GM12878 (cell line): ENCODE data around the gene SZRD1. TPM values are rescaled to one million over a fixed set of nuclear protein-coding genes. Genes with fewer than 3 reads are reported as not detected.

ENCODE experiments used
- ATAC-seq: fragments of 200-7000 bp; cut with Tn5 transposase; 3 replicates; pipeline ENCODE4 v1.9.1; 2020; ENCODE audit warnings: mild to moderate bottlenecking, moderate library complexity
- BruUV-seq: library from RNA; stranded (reverse); fragments of 400-500 nt; replicated peaks from 2 replicates; lab custom pipeline; 2021; lab: Mats Ljungman, UMichigan
- CTCF ChIA-PET: fragments of 300-600 bp; sonication (Branson Sonifier 250); formaldehyde crosslinking; extraction: SDS; loops from one replicate; lab custom pipeline; 2021; ENCODE audit warnings: inconsistent platforms; lab: Yijun Ruan, JAX
- POLR2A ChIA-PET: fragments of 350-600 bp; formaldehyde crosslinking; extraction: SDS; loops from one replicate; lab custom pipeline; 2021; ENCODE audit warnings: inconsistent platforms; lab: Charles Lee
- RAD21 ChIA-PET: fragments of 300-600 bp; sonication (Branson Sonifier 250); formaldehyde crosslinking; loops from one replicate; lab custom pipeline; 2023; ENCODE audit warnings: antibody characterized with exemption; ENCODE audit not compliant: unreplicated experiment; lab: Charles Lee
- SMC1A ChIA-PET: fragments of 300-600 bp; sonication (Branson Sonifier 250); formaldehyde crosslinking; loops from one replicate; lab custom pipeline; 2023; ENCODE audit not compliant: unreplicated experiment, uncharacterized antibody; lab: Charles Lee
- DNase-seq: peaks from one replicate; pipeline ENCODE4 v3.0.0-alpha.2; 2011; ENCODE audit warnings: low read depth, low spot score
- FAIRE-seq: peaks from 3 replicates; lab custom pipeline; 2011; peaks lifted over from hg19 to GRCh38; lab: Jason Lieb, UNC
- H2AFZ ChIP-seq: 2 replicates; pipeline ENCODE4 v1.6.0; 2011; ENCODE audit warnings: low read depth, low read length, control low read depth; ENCODE audit not compliant: control insufficient read depth
- H3K27ac ChIP-seq: 2 replicates; pipeline ENCODE4 v1.5.1; 2011; ENCODE audit warnings: control low read depth; ENCODE audit not compliant: control insufficient read depth, insufficient read depth
- H3K27me3 ChIP-seq, 2 experiments: replicated peaks in 1 of 2; 2 replicates each; pipeline versions ENCODE4 v1.6.0 to v1.6.1; 2011; ENCODE audit warnings: low read length in 1 of 2; ENCODE audit not compliant: control insufficient read depth in 2 of 2, insufficient read depth in 2 of 2
- H3K36me3 ChIP-seq, 2 experiments: 2 replicates each; pipeline ENCODE4 v1.5.1; 2011; ENCODE audit warnings: low read length in 1 of 2; ENCODE audit not compliant: control insufficient read depth in 2 of 2, insufficient read depth in 2 of 2
- H3K4me1 ChIP-seq: 2 replicates; pipeline ENCODE4 v1.6.1; 2011; ENCODE audit warnings: mild to moderate bottlenecking, low read length, moderate library complexity, mixed read lengths; ENCODE audit not compliant: control insufficient read depth, insufficient read depth
- H3K4me2 ChIP-seq: 2 replicates; pipeline ENCODE4 v1.6.0; 2011; ENCODE audit warnings: control low read depth; ENCODE audit not compliant: control insufficient read depth, insufficient read depth
- H3K4me3 ChIP-seq: fragments of 200-600 bp; sonication (generic); 2 replicates; pipeline ENCODE4 v1.5.1; 2016
- H3K79me2 ChIP-seq: 2 replicates; pipeline ENCODE4 v1.6.0; 2011; ENCODE audit warnings: low read length; ENCODE audit not compliant: control insufficient read depth, insufficient read depth
- H3K9ac ChIP-seq: 2 replicates; pipeline ENCODE4 v1.8.0; 2011; ENCODE audit warnings: low read length, control low read depth, mixed read lengths; ENCODE audit not compliant: control insufficient read depth, insufficient read depth
- H3K9me3 ChIP-seq: replicated peaks from 3 replicates; pipeline ENCODE4 v1.5.1; 2011; ENCODE audit warnings: mild to moderate bottlenecking, low read length; ENCODE audit not compliant: control insufficient read depth, insufficient read depth
- H4K20me1 ChIP-seq: 2 replicates; pipeline ENCODE4 v1.6.0; 2011; ENCODE audit not compliant: control insufficient read depth, insufficient read depth
- ATF2 ChIP-seq: IDR thresholded peaks from 2 replicates; pipeline ENCODE4 v1.6.1; 2012; ENCODE audit warnings: low read length, inconsistent platforms
- CBFB ChIP-seq: IDR thresholded peaks from 2 replicates; pipeline ENCODE4 v1.6.1; 2016; ENCODE audit warnings: antibody characterized with exemption, low read depth
- CHD1 ChIP-seq: IDR thresholded peaks from 2 replicates; pipeline ENCODE4 v1.6.1; 2012; ENCODE audit warnings: low read depth, low read length, improper control_type of control experiment
- CTCF ChIP-seq, 3 experiments: IDR thresholded peaks in 2 of 3; conservative IDR thresholded peaks in 1 of 3; 2 replicates each; pipeline ENCODE4 v1.5.1; 2011; ENCODE audit warnings: low read depth in 3 of 3, low read length in 3 of 3, mild to moderate bottlenecking in 3 of 3, control low read depth in 2 of 3, moderate library complexity in 2 of 3, inconsistent platforms in 1 of 3, mixed read lengths in 1 of 3; ENCODE audit not compliant: control insufficient read depth in 2 of 3, insufficient read depth in 1 of 3; ENCODE audit errors: extremely low read depth in 1 of 3
- DPF2 ChIP-seq: fragments of 450-650 bp; IDR thresholded peaks from 2 replicates; pipeline ENCODE4 v1.6.1; 2017; ENCODE audit warnings: mild to moderate bottlenecking
- E2F8 ChIP-seq: fragments of 450-650 bp; IDR thresholded peaks from 2 replicates; pipeline ENCODE4 v1.6.1; 2018; ENCODE audit warnings: mild to moderate bottlenecking, low read depth, moderate library complexity; ENCODE audit not compliant: partially characterized antibody
- FOXK2 ChIP-seq: fragments of 450-650 bp; IDR thresholded peaks from 2 replicates; pipeline ENCODE4 v1.6.1; 2017; ENCODE audit warnings: mild to moderate bottlenecking, moderate library complexity
- KAT2A ChIP-seq: conservative IDR thresholded peaks from 2 replicates; pipeline ENCODE4 v1.6.1; 2011; ENCODE audit warnings: low read depth, low read length; ENCODE audit not compliant: control insufficient read depth
- MTA3 ChIP-seq: IDR thresholded peaks from 2 replicates; pipeline ENCODE4 v1.6.1; 2012; ENCODE audit warnings: low read length, inconsistent platforms, borderline replicate concordance
- POLR2A ChIP-seq: IDR thresholded peaks from 2 replicates; pipeline ENCODE4 v1.6.1; 2011; ENCODE audit warnings: low read depth, mild to moderate bottlenecking, low read length
- POLR2AphosphoS5 ChIP-seq: IDR thresholded peaks from 2 replicates; pipeline ENCODE4 v1.6.1; 2011; ENCODE audit warnings: mild to moderate bottlenecking, low read length, inconsistent platforms
- RELA ChIP-seq: fragments of 450-650 bp; IDR thresholded peaks from 2 replicates; pipeline ENCODE4 v1.8.0; 2014; ENCODE audit warnings: borderline replicate concordance; ENCODE audit not compliant: partially characterized antibody
- SRF ChIP-seq, 2 experiments: IDR thresholded peaks; 2 replicates each; pipeline ENCODE4 v1.6.1; 2011; ENCODE audit warnings: low read depth in 2 of 2, low read length in 2 of 2, mild to moderate bottlenecking in 1 of 2, moderate library complexity in 1 of 2
- ZBED1 ChIP-seq: IDR thresholded peaks from 2 replicates; pipeline ENCODE4 v1.6.1; 2016; ENCODE audit warnings: borderline replicate concordance
- ZBTB11 ChIP-seq: fragments of 450-650 bp; formaldehyde crosslinking; IDR thresholded peaks from 2 replicates; pipeline ENCODE4 v1.5.0; 2022; ENCODE audit warnings: mild to moderate bottlenecking, missing genetic modification characterization
- ZNF207 ChIP-seq: fragments of 450-650 bp; IDR thresholded peaks from 2 replicates; pipeline ENCODE4 v1.6.1; 2014; ENCODE audit warnings: antibody characterized with exemption, mild to moderate bottlenecking, borderline replicate concordance
- WGBS: methylation state at CpG from one replicate; pipeline ENCODE4 v1.1.6; 2016; ENCODE audit warnings: low lambda C conversion rate; ENCODE audit not compliant: insufficient replicate concordance, insufficient coverage; ENCODE audit errors: missing lambda C conversion rate; 5-methylcytosine and 5-hydroxymethylcytosine counted together
- in situ Hi-C: fragments of 300-500 bp; cut with MboI; formaldehyde crosslinking; loops from 9 replicates; pipeline ENCODE4 v1.14.3; 2018; ENCODE audit warnings: mixed read lengths
- intact Hi-C: fragments of 100-400 bp; cut with micrococcal nuclease; formaldehyde crosslinking; loops from one replicate; pipeline ENCODE4 v1.14.2; 2022; ENCODE audit not compliant: unreplicated experiment
- polyA plus RNA-seq, 11 experiments: library from polyadenylated mRNA; depleted of rRNA in 4 of 11; unstranded in 6 of 11; stranded (reverse) in 5 of 11; fragments of >200 nt; fragmentation: Nextera tagmentation in 4 of 11; fragmentation: Illumina TruSeq in 1 of 11; extraction: Ambion mirVana in 4 of 11; extraction: Trizol in 1 of 11; gene quantifications; 1 replicate in 1 of 11; 2 replicates in 10 of 11; pipeline versions ENCODE4 v1.2.1 to v1.2.3, GENCODE V29; 2011 to 2016; ENCODE audit warnings: inconsistent platforms in 2 of 11, missing spikeins in 2 of 11, low read depth in 1 of 11
- total RNA-seq, 4 experiments: library from RNA; depleted of rRNA in 3 of 4; stranded (reverse); fragments of >200 nt in 3 of 4; fragmentation: Illumina TruSeq in 1 of 4; extraction: Trizol in 1 of 4; gene quantifications; 2 replicates each; pipeline versions ENCODE4 v1.2.1 to v1.2.3, GENCODE V29; 2013 to 2021

The SZRD1 gene
- total and polyA plus RNA-seq, 10 of the 15 experiments (the other 5 are each of a cell fraction or from before 2014, with no cell fraction given) = 5.6 to 213 (median 113) TPM

GRCh38 chr1:16406868-16407267 is 39.8 kb downstream of the SZRD1 start:
- H2AFZ ChIP-seq = no peak overlapping the region
- DNase-seq (no peak), FAIRE-seq (no peak), ATAC-seq (no peak)
- in situ Hi-C loops = no loop called here
- H3K9ac ChIP-seq = no peak overlapping the region
- no peak overlapping the region for H3K4me3 ChIP-seq
- H3K79me2 ChIP-seq = no peaks in the 10 kb centered on the region
- H3K9me3 ChIP-seq = no peaks in the 10 kb centered on the region
- no peaks in the 10 kb centered on the region for H3K4me1 ChIP-seq
- H3K36me3 ChIP-seq = no peaks in the 10 kb centered on the region
- no peak overlapping the region for H3K27ac ChIP-seq
- CTCF ChIA-PET = no interaction called here
- WGBS = 68% methylated on average over 9 of the region's 9 CpGs
- no peak overlapping the region for H3K4me2 ChIP-seq
- RAD21 ChIA-PET = no interaction called here
- POLR2A ChIA-PET = interaction anchor here (0.6 kb wide), 1 partner anchor 31 kb away, joined by 7 read pairs; no protein-coding TSS in a partner anchor
- SMC1A ChIA-PET = interaction anchor here (2.7 kb wide), 1 partner anchor 19 kb away, joined by 11 read pairs; no protein-coding TSS in a partner anchor
- H4K20me1 ChIP-seq = no peaks in the 10 kb centered on the region
- intact Hi-C loops = no loop called here
- peaks cover 0 to 2% of the 10 kb centered on the region in 2 experiments; a peak in 1 of 4 replicates for H3K27me3 ChIP-seq
- BruUV-seq = no TSS peak
- TF ChIP-seq E2F8 (no peak), CTCF (IDR thresholded peaks at IDR 0.05 in 2 of 3, conservative IDR thresholded peaks at IDR 0.05 in 1 of 3; ENCODE audit: control insufficient read depth in 2 of 3, extremely low read depth in 1 of 3, insufficient read depth in 1 of 3, low read depth in 3 of 3, low read length in 3 of 3) (no peak), CHD1 (no peak), POLR2A (no peak), ZBTB11 (CRISPR knock-in tag) (no peak), KAT2A (no peak), FOXK2 (no peak), SRF (IDR thresholded peaks at IDR 0.05; ENCODE audit: low read depth in 2 of 2, low read length in 2 of 2) (no peak), ZNF207 (no peak), CBFB (no peak), MTA3 (no peak), POLR2AphosphoS5 (no peak), DPF2 (no peak), RELA (no peak), ATF2 (no peak), ZBED1 (no peak)
